ENCODE data around the gene CORIN. TPM values are rescaled to one million over a fixed set of nuclear protein-coding genes. Genes with fewer than 3 reads are reported as not detected.

Gene CORIN
- total and polyA plus RNA-seq, 11 donors, result 5.6 to 130 (median 40.1) TPM

DNA sequence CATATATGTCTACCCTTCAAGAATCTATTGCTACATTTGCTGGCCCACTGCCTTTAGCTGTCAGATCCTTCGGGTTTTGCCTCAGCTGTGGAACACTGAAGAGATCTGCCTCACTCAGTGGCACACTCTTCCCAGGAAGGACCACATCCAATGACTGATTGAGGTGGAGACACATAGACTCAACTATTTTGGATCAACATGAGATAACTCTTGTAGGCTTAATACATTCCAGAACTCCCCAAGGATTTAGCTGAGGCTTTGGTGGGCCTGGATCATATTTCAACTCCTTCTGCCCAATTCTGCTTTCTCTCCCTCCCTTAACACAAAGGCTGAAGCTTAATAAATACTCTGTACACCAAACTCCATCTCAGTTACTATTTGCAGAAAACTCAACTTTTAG lies 100.5 kb downstream of the CORIN start:
- WGBS, 4 donors, result 44 to 67% (median 47%) methylated on average over 1 of the region's 1 CpG
- Histone ChIP-seq H3K9me3 (peaks cover 0 to 34% (median 14%) of the 10 kb centered on the region in 12 donors), H3K27ac (peak overlapping the region in 2 of 12 donors; percentile 28 to 29), H3K27me3 (peaks cover 0 to 3% (median 0%) of the 10 kb centered on the region in 9 donors), H3K4me3 (no peak overlapping the region), H3K4me1 (peaks cover 0 to 23% (median 0%) of the 10 kb centered on the region in 12 donors), H3K36me3 (no peaks in the 10 kb centered on the region)
- TF ChIP-seq POLR2A (IDR thresholded peaks at IDR 0.05), result no peak
- TF ChIP-seq, protein P1, sequence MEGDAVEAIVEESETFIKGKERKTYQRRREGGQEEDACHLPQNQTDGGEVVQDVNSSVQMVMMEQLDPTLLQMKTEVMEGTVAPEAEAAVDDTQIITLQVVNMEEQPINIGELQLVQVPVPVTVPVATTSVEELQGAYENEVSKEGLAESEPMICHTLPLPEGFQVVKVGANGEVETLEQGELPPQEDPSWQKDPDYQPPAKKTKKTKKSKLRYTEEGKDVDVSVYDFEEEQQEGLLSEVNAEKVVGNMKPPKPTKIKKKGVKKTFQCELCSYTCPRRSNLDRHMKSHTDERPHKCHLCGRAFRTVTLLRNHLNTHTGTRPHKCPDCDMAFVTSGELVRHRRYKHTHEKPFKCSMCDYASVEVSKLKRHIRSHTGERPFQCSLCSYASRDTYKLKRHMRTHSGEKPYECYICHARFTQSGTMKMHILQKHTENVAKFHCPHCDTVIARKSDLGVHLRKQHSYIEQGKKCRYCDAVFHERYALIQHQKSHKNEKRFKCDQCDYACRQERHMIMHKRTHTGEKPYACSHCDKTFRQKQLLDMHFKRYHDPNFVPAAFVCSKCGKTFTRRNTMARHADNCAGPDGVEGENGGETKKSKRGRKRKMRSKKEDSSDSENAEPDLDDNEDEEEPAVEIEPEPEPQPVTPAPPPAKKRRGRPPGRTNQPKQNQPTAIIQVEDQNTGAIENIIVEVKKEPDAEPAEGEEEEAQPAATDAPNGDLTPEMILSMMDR (IDR thresholded peaks at IDR 0.05), result no peak
- intact Hi-C loops (cut with DNase I), result no loop called here
- ATAC-seq (peak in 1 of 4 donors; percentile 13), DNase-seq (no peak)

DNA sequence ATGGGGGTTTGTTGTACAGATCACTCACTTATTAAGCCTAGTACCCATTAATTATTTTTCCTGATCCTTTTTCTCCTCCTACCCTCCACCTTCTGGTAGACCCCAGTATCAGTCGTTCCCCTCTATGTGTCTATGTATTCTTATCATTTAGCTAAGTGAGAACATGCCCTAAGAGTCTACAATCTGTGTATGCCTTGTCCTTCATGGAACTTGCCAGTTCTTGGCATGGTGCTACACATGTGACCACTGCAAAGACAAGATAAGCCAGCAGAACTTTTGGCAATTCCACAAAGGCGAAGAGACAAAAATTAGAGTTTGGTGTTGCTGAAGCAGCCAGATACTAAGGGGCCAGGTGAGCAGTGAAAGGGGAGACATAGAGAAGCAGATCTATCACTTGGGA lies 101.3 kb downstream of the CORIN start:
- TF ChIP-seq, protein P1 (IDR thresholded peaks at IDR 0.05), result no peak
- TF ChIP-seq POLR2A (IDR thresholded peaks at IDR 0.05), result no peak
- H3K27ac ChIP-seq, result peak overlapping the region in 7 of 12 donors; percentile 1 to 29 (median 14)
- ATAC-seq (peak; percentile 61 to 80 (median 76)), DNase-seq (no peak)
- no peaks in the 10 kb centered on the region for H3K36me3 ChIP-seq
- peaks cover 0 to 3% (median 0%) of the 10 kb centered on the region in 9 donors for H3K27me3 ChIP-seq
- peaks cover 0 to 23% (median 0%) of the 10 kb centered on the region in 12 donors for H3K4me1 ChIP-seq
- no peak overlapping the region for H3K4me3 ChIP-seq
- intact Hi-C loops (cut with DNase I), result no loop called here
- peaks cover 0 to 34% (median 14%) of the 10 kb centered on the region in 12 donors for H3K9me3 ChIP-seq
- 31 to 32% (median 31%) methylated on average over 2 of the region's 2 CpGs for WGBS, 4 donors

- ATAC-seq, result no peak
- peaks cover 0 to 3% (median 0%) of the 10 kb centered on the region in 9 donors for H3K27me3 ChIP-seq
- TF ChIP-seq, protein P1 (IDR thresholded peaks at IDR 0.05), result no peak
- no peak for TF ChIP-seq POLR2A (IDR thresholded peaks at IDR 0.05)
- intact Hi-C loops (cut with DNase I), result no loop called here
- WGBS, 4 donors, result 6 to 10% (median 7%) methylated on average over 1 of the region's 1 CpG
- peaks cover 0 to 34% (median 14%) of the 10 kb centered on the region in 12 donors for H3K9me3 ChIP-seq
- peaks cover 0 to 23% (median 0%) of the 10 kb centered on the region in 12 donors for H3K4me1 ChIP-seq
- H3K27ac ChIP-seq, result peak overlapping the region in 6 of 12 donors; percentile 1 to 28 (median 10)
- no peaks in the 10 kb centered on the region for H3K36me3 ChIP-seq
- no peak overlapping the region for H3K4me3 ChIP-seq
- DNase-seq, result no peak
Measured at GRCh38 chr4:47736146-47736545, 101.7 kb downstream of the CORIN start.

DNA sequence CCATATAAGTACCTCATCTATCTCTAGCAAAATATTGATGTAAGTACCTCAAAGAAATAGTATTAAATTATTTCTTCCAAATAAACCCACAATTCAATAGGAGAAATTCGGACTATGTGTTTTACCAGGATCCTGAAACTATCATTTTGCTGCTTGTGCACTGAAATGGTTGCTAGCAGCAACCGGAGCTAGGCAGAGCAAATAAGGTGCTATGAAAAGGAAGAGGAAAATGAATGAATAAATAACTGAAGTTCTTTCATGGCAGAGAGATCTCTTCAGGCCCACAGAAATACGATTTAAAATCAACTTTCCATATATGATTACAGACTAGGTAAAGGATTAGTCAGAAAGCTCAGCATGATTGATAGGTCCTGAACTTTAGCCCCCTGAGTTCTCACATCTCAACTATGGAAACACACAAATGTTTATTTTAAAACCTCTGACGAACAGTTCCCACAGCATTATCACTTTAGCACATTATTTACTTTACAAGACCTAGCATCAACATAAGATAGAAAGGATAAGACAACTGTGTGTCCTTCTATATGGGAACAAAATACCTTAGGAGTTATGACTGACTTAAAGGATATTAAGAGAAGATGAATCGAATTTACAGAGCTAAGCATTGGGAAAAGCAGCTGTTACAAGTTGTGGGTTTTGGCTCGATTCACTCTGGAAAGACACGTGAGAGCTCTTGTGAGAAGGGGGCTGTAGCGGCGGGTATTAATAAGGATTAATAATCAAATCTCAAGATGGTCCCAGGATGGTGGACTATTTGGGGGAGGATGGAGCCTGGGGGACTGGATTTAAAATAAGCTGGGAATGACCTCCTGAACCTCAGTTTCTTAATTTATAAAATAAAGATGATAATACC lies 104.3 kb downstream of the CORIN start:
- Histone ChIP-seq H3K36me3 (no peaks in the 10 kb centered on the region), H3K4me3 (no peak overlapping the region), H3K4me1 (peaks cover 0 to 36% (median 1%) of the 10 kb centered on the region in 12 donors), H3K27me3 (peaks cover 0 to 6% (median 0%) of the 10 kb centered on the region in 9 donors), H3K27ac (peak overlapping the region in 1 of 12 donors; percentile 11), H3K9me3 (peaks cover 0 to 10% (median 0%) of the 10 kb centered on the region in 12 donors)
- DNase-seq (no peak), ATAC-seq (no peak)
- intact Hi-C loops (cut with DNase I), result no loop called here
- 52 to 61% (median 56%) methylated on average over 9 of the region's 9 CpGs for WGBS, 4 donors
- TF ChIP-seq POLR2A (IDR thresholded peaks at IDR 0.05), result no peak
- TF ChIP-seq, protein P1 (IDR thresholded peaks at IDR 0.05), result no peak
